ENCODE data around the gene HDDC2. TPM values are rescaled to one million over a fixed set of nuclear protein-coding genes. Genes with fewer than 3 reads are reported as not detected.

Gene HDDC2
- total RNA-seq, 4 donors from 2014 or later: 66.9 to 85.3 (median 70.3) TPM

DNA sequence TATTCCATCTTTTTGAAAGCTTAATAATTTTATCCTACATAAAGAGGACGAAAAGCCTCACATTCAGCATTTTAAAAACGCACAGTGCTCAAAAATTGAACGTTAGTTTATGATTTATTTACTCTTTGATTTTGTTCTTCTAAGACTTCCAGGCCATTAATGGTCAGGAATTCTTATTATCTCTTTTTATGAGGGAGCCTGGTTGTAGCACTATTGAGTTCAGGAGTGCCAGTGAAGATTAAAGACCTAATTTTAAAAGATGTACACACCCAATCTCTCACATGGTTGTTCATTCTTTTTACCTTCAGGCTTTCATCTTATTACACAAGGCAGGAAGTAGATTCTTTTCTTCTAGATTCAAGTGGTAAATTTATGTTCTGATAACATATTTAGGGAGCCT, 68.6 kb downstream of the HDDC2 start:
- TF ChIP-seq, protein P1, sequence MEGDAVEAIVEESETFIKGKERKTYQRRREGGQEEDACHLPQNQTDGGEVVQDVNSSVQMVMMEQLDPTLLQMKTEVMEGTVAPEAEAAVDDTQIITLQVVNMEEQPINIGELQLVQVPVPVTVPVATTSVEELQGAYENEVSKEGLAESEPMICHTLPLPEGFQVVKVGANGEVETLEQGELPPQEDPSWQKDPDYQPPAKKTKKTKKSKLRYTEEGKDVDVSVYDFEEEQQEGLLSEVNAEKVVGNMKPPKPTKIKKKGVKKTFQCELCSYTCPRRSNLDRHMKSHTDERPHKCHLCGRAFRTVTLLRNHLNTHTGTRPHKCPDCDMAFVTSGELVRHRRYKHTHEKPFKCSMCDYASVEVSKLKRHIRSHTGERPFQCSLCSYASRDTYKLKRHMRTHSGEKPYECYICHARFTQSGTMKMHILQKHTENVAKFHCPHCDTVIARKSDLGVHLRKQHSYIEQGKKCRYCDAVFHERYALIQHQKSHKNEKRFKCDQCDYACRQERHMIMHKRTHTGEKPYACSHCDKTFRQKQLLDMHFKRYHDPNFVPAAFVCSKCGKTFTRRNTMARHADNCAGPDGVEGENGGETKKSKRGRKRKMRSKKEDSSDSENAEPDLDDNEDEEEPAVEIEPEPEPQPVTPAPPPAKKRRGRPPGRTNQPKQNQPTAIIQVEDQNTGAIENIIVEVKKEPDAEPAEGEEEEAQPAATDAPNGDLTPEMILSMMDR (IDR thresholded peaks at IDR 0.05; ENCODE audit: low read depth): no peak

DNA sequence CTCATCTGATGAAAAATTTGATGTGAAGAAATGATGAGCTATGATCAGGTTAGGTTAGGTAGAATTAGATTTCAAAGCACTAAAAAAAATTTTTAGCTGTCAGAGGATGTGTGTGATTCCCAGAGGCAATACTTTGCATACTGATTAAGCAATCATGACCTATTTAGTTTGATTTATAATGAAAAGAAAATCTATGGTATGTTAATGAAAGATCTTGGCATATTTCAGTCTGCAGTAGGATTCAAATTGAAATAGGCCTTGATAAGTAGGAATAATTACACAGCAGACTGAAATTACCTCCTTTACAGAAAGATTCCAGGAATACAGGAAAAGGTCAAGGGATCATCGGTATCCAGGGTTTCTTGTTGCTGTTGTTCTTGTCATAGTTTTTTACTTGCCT, 69.3 kb downstream of the HDDC2 start:
- TF ChIP-seq, protein P1 (IDR thresholded peaks at IDR 0.05; ENCODE audit: low read depth): no peak

DNA sequence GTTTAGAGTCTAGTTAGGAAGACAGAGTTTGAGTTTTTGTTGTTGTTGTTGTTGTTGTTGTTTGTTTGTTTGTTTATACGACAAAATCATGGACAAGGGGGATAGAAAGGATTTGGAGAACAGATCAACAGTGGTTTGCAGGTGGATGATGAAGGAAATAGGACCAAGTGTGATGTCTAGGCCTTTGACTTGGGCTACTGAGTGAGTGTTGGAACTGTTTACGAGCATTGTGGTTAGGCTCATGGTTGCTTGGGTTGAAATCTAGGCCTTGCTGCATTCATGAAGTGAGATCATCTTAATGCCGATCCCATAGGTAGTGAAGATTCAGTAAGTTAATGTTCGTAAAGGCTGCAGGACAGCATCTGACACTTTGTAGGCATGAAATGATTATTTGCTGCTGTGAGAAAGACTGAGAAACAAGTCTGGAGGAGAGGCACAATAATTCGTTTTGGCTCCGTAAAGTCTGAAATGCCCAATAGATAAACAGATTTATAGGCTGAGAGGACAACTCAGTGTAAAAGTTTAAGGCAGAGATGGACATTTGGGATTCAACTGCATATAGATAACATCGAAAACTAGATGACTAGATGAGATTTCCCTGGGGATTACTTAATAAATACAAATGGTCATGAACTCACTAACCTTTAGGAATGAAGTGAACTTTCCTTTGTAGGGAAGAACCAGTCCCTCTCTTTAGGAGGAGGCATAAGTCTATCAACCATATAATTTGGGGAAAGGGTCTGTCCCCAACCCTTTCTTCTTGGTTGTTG, 70.0 kb downstream of the HDDC2 start:
- TF ChIP-seq, protein P1 (IDR thresholded peaks at IDR 0.05; ENCODE audit: low read depth): no peak

DNA sequence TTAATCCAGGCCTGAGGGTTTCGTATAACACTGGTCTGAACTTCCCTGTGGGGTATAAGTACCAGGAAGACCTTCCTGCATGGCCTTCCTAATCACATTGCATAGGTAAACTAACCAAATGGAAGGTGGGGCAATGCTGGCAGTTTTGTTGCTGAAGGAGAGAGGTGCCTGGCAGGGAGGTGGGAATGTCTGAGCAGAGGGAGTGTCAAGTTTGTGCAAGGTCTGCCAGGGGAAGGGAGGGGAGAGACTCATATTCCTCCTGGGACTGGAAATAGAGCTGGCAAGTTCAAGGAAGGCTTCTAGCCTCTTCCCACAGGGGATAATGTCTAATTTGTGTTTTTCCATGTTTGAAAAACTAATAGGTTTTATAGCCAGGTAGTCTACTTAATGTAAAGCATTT, 70.6 kb downstream of the HDDC2 start:
- TF ChIP-seq, protein P1 (IDR thresholded peaks at IDR 0.05; ENCODE audit: low read depth): no peak

DNA sequence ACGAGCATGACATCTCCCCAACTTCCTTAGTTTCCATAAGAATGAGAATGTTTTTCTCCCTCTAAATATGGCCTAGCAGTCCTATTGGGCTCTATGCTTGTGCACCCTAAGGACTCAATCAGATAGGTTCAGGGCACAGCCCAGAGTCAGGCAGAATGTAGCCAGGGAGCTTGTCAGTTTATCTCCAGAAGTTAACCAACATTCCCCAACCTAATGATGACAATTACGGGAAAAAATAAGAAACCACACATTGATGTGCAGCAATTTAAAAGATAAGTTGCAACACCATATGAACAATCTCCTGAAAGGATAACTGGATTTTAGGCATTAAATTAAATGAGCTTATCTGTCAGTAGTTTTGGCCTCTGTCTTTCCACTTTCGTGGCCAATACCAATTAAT, 71.1 kb downstream of the HDDC2 start:
- TF ChIP-seq, protein P1 (IDR thresholded peaks at IDR 0.05; ENCODE audit: low read depth): no peak

DNA sequence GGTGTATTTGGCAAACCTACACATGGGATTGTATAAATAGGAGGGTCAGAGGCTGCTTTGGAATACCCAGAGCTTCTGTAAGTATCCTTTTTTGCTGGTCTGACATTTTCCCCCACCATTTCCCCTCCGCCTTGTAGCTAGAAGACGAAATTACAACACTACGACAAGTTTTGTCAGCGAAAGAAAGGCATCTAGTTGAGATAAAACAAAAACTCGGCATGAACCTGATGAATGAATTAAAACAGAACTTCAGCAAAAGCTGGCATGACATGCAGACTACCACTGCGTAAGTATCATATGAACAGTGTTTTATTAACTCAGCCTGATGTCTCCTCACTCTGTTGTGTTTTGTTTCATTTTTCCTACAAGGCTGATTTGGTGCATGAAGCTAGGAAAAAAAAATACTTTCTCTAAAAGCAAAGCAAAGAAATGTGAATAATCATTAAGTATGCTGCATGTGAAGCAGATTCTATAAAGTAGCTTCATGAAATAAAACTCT, 72.7 kb downstream of the HDDC2 start:
- TF ChIP-seq, protein P1 (IDR thresholded peaks at IDR 0.05; ENCODE audit: low read depth): no peak

DNA sequence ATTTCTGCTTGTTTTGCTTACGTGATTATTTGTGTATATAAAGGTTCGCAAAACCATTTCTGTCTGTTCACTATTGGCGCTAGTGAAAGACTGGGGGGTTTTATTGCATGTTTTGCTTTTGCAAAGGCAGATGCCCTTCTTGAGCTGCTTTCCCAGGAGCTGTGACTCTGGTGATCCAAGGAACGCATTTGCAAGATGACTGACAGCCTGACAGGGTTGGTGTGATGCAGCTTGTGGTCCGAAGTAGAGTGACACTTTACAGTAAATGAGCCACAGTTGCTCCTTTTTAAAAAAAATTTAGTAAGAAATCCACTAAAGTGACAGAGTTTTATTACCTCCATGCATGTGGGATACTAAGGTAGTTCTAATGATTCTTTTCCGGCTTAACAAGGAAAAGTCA, 74.5 kb downstream of the HDDC2 start:
- TF ChIP-seq, protein P1 (IDR thresholded peaks at IDR 0.05; ENCODE audit: low read depth): no peak

Other genes starting within 250 kb of the HDDC2 start
- gene TPD52L1, start 148.2 kb downstream of the HDDC2 start, total RNA-seq: 10 to 100 TPM; 18.7 to 70.6 (median 33.4) TPM

Measured in subcutaneous adipose tissue (tissue), 4 donors.